ENCODE results near the gene XYLT1. TPM values are rescaled to one million over a fixed set of nuclear protein-coding genes. Genes with fewer than 3 reads are reported as not detected.

Gene XYLT1
- total and polyA plus RNA-seq, 10 of the 15 experiments (the other 5 are each of a cell fraction or from before 2014, with no cell fraction given): 0.88 to 14.8 (median 5.8) TPM

- TF ChIP-seq PRDM15 (CRISPR knock-in tag; IDR thresholded peaks at IDR 0.05): no peak
Observed at GRCh38 chr16:17298238-17298637, 172.5 kb downstream of the XYLT1 start (continued).

- Histone ChIP-seq H3K27me3 (replicated peaks in 1 of 2; ENCODE audit: control insufficient read depth in 2 of 2, insufficient read depth in 2 of 2, low read length in 1 of 2) (no peaks in the 10 kb centered on the region), H2AFZ (ENCODE audit: control insufficient read depth, low read depth, low read length) (no peak overlapping the region), H3K4me1 (ENCODE audit: control insufficient read depth, insufficient read depth, low read length) (peaks cover 10% of the 10 kb centered on the region), H3K9ac (ENCODE audit: control insufficient read depth, insufficient read depth, low read length) (no peak overlapping the region), H3K4me3 (no peak overlapping the region), H3K36me3 (ENCODE audit: control insufficient read depth in 2 of 2, insufficient read depth in 2 of 2, low read length in 1 of 2) (no peaks in the 10 kb centered on the region), H4K20me1 (ENCODE audit: control insufficient read depth, insufficient read depth) (no peaks in the 10 kb centered on the region), H3K79me2 (ENCODE audit: control insufficient read depth, insufficient read depth, low read length) (no peaks in the 10 kb centered on the region), H3K9me3 (replicated peaks; ENCODE audit: control insufficient read depth, insufficient read depth, low read length) (no peaks in the 10 kb centered on the region), H3K27ac (ENCODE audit: control insufficient read depth, insufficient read depth) (no peak overlapping the region), H3K4me2 (ENCODE audit: control insufficient read depth, insufficient read depth) (no peak overlapping the region)
- WGBS (ENCODE audit: insufficient coverage, insufficient replicate concordance, low lambda C conversion rate, missing lambda C conversion rate): 69% methylated on average over 7 of the region's 7 CpGs
- RAD21 ChIA-PET (ENCODE audit: unreplicated experiment): interaction anchor here (1.2 kb wide), 1 partner anchor 172 kb away, joined by 4 read pairs; no protein-coding TSS in a partner anchor
- no TSS peak for BruUV-seq (replicated peaks)
- SMC1A ChIA-PET (ENCODE audit: uncharacterized antibody, unreplicated experiment): interaction anchor here (12.6 kb wide), 1 partner anchor 14 kb away, joined by 241 read pairs; no protein-coding TSS in a partner anchor
- ATAC-seq: no peak
- no peak for TF ChIP-seq SUZ12 (IDR thresholded peaks at IDR 0.05; ENCODE audit: unreplicated experiment)
- TF ChIP-seq GATAD2B (conservative IDR thresholded peaks at IDR 0.05; ENCODE audit: low read depth): no peak
- no peak for TF ChIP-seq NR2C2 (IDR thresholded peaks at IDR 0.05; ENCODE audit: borderline replicate concordance, control insufficient read depth, insufficient read length, low read depth)
- TF ChIP-seq SIN3A (IDR thresholded peaks at IDR 0.05; ENCODE audit: low read depth, low read length): no peak
- no peak for TF ChIP-seq ZNF207 (IDR thresholded peaks at IDR 0.05; ENCODE audit: borderline replicate concordance)
- no peak for TF ChIP-seq NR2C1 (IDR thresholded peaks at IDR 0.05)
- TF ChIP-seq PRDM15 (CRISPR knock-in tag; IDR thresholded peaks at IDR 0.05): no peak
- no peak for TF ChIP-seq YBX1 (IDR thresholded peaks at IDR 0.05)
- no peak for TF ChIP-seq CBFB (IDR thresholded peaks at IDR 0.05; ENCODE audit: low read depth)
- CTCF ChIA-PET: no interaction called here
- DNase-seq (ENCODE audit: low read depth, low spot score): no peak
- FAIRE-seq: no peak
- POLR2A ChIA-PET: no interaction called here
- intact Hi-C loops (cut with micrococcal nuclease; ENCODE audit: unreplicated experiment) (no loop called here), in situ Hi-C loops (cut with MboI) (no loop called here)
Observed at GRCh38 chr16:17296431-17296830, 174.3 kb downstream of the XYLT1 start.

All from GM12878 (cell line).